ENCODE data around the gene ROBO4.

The ROBO4 gene

GRCh38 chr11:124891373-124891861 is 6.2 kb downstream of the ROBO4 start:
- no peak for DNase-seq
- POLR2A ChIA-PET, result interaction anchor here (1.5 kb wide), 1 partner anchor 15 kb away, joined by 4 read pairs; no protein-coding TSS in a partner anchor
- CTCF ChIA-PET, result interaction anchor here (1.2 to 5.3 kb wide), 6 partner anchors 10 to 26 kb away, joined by 3 to 39 read pairs (median 4); partner anchors contain the start of gene ROBO3

GRCh38 chr11:124890683-124891372 is 6.8 kb downstream of the ROBO4 start:
- H3K27ac ChIP-seq (ENCODE audit: insufficient read depth in 1 of 2, low read depth in 1 of 2, low read length in 2 of 2, poor library complexity in 1 of 2, severe bottlenecking in 2 of 2), result no peak overlapping the region
- no peaks in the 10 kb centered on the region for H3K9me3 ChIP-seq (ENCODE audit: control extremely low read depth in 1 of 5, control insufficient read depth in 4 of 5, insufficient read depth in 2 of 5, low read depth in 1 of 5, low read length in 4 of 5)
- H3K27me3 ChIP-seq (replicated peaks in 2 of 5; ENCODE audit: control insufficient read depth in 4 of 5, insufficient read depth in 5 of 5, low read length in 4 of 5), result no peaks in the 10 kb centered on the region
- peaks cover 2 to 29% (median 13%) of the 10 kb centered on the region in 4 experiments for H3K4me1 ChIP-seq (ENCODE audit: control extremely low read depth in 1 of 4, control insufficient read depth in 4 of 4, insufficient read depth in 4 of 4, low read length in 3 of 4)
- peaks cover 0 to 66% (median 11%) of the 10 kb centered on the region in 4 experiments for H3K36me3 ChIP-seq (ENCODE audit: control insufficient read depth in 4 of 4, insufficient read depth in 4 of 4, low read length in 3 of 4)
- WGBS (ENCODE audit: insufficient coverage), result 100% methylated on average over 6 of the region's 9 CpGs
- no peak for DNase-seq
- no peak overlapping the region for H3K4me3 ChIP-seq (ENCODE audit: control insufficient read depth in 1 of 7, extremely low read depth in 1 of 7, insufficient read depth in 4 of 7, low read depth in 2 of 7, low read length in 6 of 7)
- ChIA-PET CTCF (interaction anchor here (1.1 to 5.3 kb wide), 5 partner anchors 9 to 24 kb away, joined by 3 to 39 read pairs (median 4); no protein-coding TSS in a partner anchor), POLR2A (interaction anchor here (1.5 kb wide), 1 partner anchor 14 kb away, joined by 4 read pairs; no protein-coding TSS in a partner anchor)

More at GRCh38 chr11:124891373-124891861, 6.2 kb downstream of the ROBO4 start:
- no peaks in the 10 kb centered on the region for H3K9me3 ChIP-seq (ENCODE audit: control extremely low read depth in 1 of 5, control insufficient read depth in 4 of 5, insufficient read depth in 2 of 5, low read depth in 1 of 5, low read length in 4 of 5)
- peaks cover 2 to 35% (median 16%) of the 10 kb centered on the region in 4 experiments for H3K4me1 ChIP-seq (ENCODE audit: control extremely low read depth in 1 of 4, control insufficient read depth in 4 of 4, insufficient read depth in 4 of 4, low read length in 3 of 4)
- 96% methylated on average over 12 of the region's 12 CpGs for WGBS (ENCODE audit: insufficient coverage)
- H3K36me3 ChIP-seq (ENCODE audit: control insufficient read depth in 4 of 4, insufficient read depth in 4 of 4, low read length in 3 of 4), result peaks cover 0 to 64% (median 11%) of the 10 kb centered on the region in 4 experiments
- H3K27me3 ChIP-seq (replicated peaks in 2 of 5; ENCODE audit: control insufficient read depth in 4 of 5, insufficient read depth in 5 of 5, low read length in 4 of 5), result no peaks in the 10 kb centered on the region
- no peak overlapping the region for H3K4me3 ChIP-seq (ENCODE audit: control insufficient read depth in 1 of 7, extremely low read depth in 1 of 7, insufficient read depth in 4 of 7, low read depth in 2 of 7, low read length in 6 of 7)
- no peak overlapping the region for H3K27ac ChIP-seq (ENCODE audit: insufficient read depth in 1 of 2, low read depth in 1 of 2, low read length in 2 of 2, poor library complexity in 1 of 2, severe bottlenecking in 2 of 2)

GRCh38 chr11:124890151-124890550 is 7.5 kb downstream of the ROBO4 start:
- peaks cover 2 to 26% (median 13%) of the 10 kb centered on the region in 4 experiments for H3K4me1 ChIP-seq (ENCODE audit: control extremely low read depth in 1 of 4, control insufficient read depth in 4 of 4, insufficient read depth in 4 of 4, low read length in 3 of 4)
- no peaks in the 10 kb centered on the region for H3K27me3 ChIP-seq (replicated peaks in 2 of 5; ENCODE audit: control insufficient read depth in 4 of 5, insufficient read depth in 5 of 5, low read length in 4 of 5)
- peaks cover 0 to 68% (median 12%) of the 10 kb centered on the region in 4 experiments for H3K36me3 ChIP-seq (ENCODE audit: control insufficient read depth in 4 of 4, insufficient read depth in 4 of 4, low read length in 3 of 4)
- CTCF ChIA-PET, result interaction anchor here (1.1 to 5.3 kb wide), 4 partner anchors 9 to 23 kb away, joined by 3 to 39 read pairs (median 4); no protein-coding TSS in a partner anchor
- 100% methylated on average over 1 of the region's 2 CpGs for whole genome bisulfite sequencing (ENCODE audit: insufficient coverage)
- DNase-seq, result no peak
- no peak overlapping the region for H3K4me3 ChIP-seq (ENCODE audit: control insufficient read depth in 1 of 7, extremely low read depth in 1 of 7, insufficient read depth in 4 of 7, low read depth in 2 of 7, low read length in 6 of 7)
- H3K27ac ChIP-seq (ENCODE audit: insufficient read depth in 1 of 2, low read depth in 1 of 2, low read length in 2 of 2, poor library complexity in 1 of 2, severe bottlenecking in 2 of 2), result no peak overlapping the region
- POLR2A ChIA-PET, result interaction anchor here (1.5 kb wide), 1 partner anchor 14 kb away, joined by 4 read pairs; no protein-coding TSS in a partner anchor
- no peaks in the 10 kb centered on the region for H3K9me3 ChIP-seq (ENCODE audit: control extremely low read depth in 1 of 5, control insufficient read depth in 4 of 5, insufficient read depth in 2 of 5, low read depth in 1 of 5, low read length in 4 of 5)

- POLR2A ChIA-PET, result interaction anchor here (1.5 kb wide), 1 partner anchor 13 kb away, joined by 4 read pairs; no protein-coding TSS in a partner anchor
- Histone ChIP-seq H3K9me3 (ENCODE audit: control extremely low read depth in 1 of 5, control insufficient read depth in 4 of 5, insufficient read depth in 2 of 5, low read depth in 1 of 5, low read length in 4 of 5) (no peaks in the 10 kb centered on the region), H3K4me3 (ENCODE audit: control insufficient read depth in 1 of 7, extremely low read depth in 1 of 7, insufficient read depth in 4 of 7, low read depth in 2 of 7, low read length in 6 of 7) (no peak overlapping the region), H3K27ac (ENCODE audit: insufficient read depth in 1 of 2, low read depth in 1 of 2, low read length in 2 of 2, poor library complexity in 1 of 2, severe bottlenecking in 2 of 2) (no peak overlapping the region), H3K36me3 (ENCODE audit: control insufficient read depth in 4 of 4, insufficient read depth in 4 of 4, low read length in 3 of 4) (peaks cover 0 to 68% (median 13%) of the 10 kb centered on the region in 4 experiments), H3K4me1 (ENCODE audit: control extremely low read depth in 1 of 4, control insufficient read depth in 4 of 4, insufficient read depth in 4 of 4, low read length in 3 of 4) (peaks cover 2 to 21% (median 13%) of the 10 kb centered on the region in 4 experiments), H3K27me3 (replicated peaks in 2 of 5; ENCODE audit: control insufficient read depth in 4 of 5, insufficient read depth in 5 of 5, low read length in 4 of 5) (no peaks in the 10 kb centered on the region)
- WGBS (ENCODE audit: insufficient coverage), result 94% methylated on average over 2 of the region's 2 CpGs
- CTCF ChIA-PET, result interaction anchor here (1.1 to 3.9 kb wide), 5 partner anchors 9 to 23 kb away, joined by 3 to 14 read pairs (median 4); partner anchors contain the start of gene ROBO4
- no peak for DNase-seq
Observed at GRCh38 chr11:124889191-124890091, 8.2 kb downstream of the ROBO4 start.

- WGBS (ENCODE audit: insufficient coverage), result 100% methylated on average over 2 of the region's 3 CpGs
- Histone ChIP-seq H3K36me3 (ENCODE audit: control insufficient read depth in 4 of 4, insufficient read depth in 4 of 4, low read length in 3 of 4) (peaks cover 3 to 62% (median 16%) of the 10 kb centered on the region in 4 experiments), H3K4me3 (ENCODE audit: control insufficient read depth in 1 of 7, extremely low read depth in 1 of 7, insufficient read depth in 4 of 7, low read depth in 2 of 7, low read length in 6 of 7) (no peak overlapping the region), H3K27me3 (replicated peaks in 2 of 5; ENCODE audit: control insufficient read depth in 4 of 5, insufficient read depth in 5 of 5, low read length in 4 of 5) (no peaks in the 10 kb centered on the region), H3K9me3 (ENCODE audit: control extremely low read depth in 1 of 5, control insufficient read depth in 4 of 5, insufficient read depth in 2 of 5, low read depth in 1 of 5, low read length in 4 of 5) (no peaks in the 10 kb centered on the region), H3K4me1 (ENCODE audit: control extremely low read depth in 1 of 4, control insufficient read depth in 4 of 4, insufficient read depth in 4 of 4, low read length in 3 of 4) (peaks cover 2 to 9% (median 6%) of the 10 kb centered on the region in 4 experiments), H3K27ac (ENCODE audit: insufficient read depth in 1 of 2, low read depth in 1 of 2, low read length in 2 of 2, poor library complexity in 1 of 2, severe bottlenecking in 2 of 2) (no peak overlapping the region)
- no peak for DNase-seq
- ChIA-PET CTCF (interaction anchor here (1.0 to 3.9 kb wide), 4 partner anchors 10 to 125 kb away, joined by 3 to 14 read pairs (median 4); no protein-coding TSS in a partner anchor), POLR2A (interaction anchor here (1.2 kb wide), 1 partner anchor 11 kb away, joined by 3 read pairs; no protein-coding TSS in a partner anchor)
Observed at GRCh38 chr11:124887667-124888013, 10.0 kb downstream of the ROBO4 start.

- H3K9me3 ChIP-seq (ENCODE audit: control extremely low read depth in 1 of 5, control insufficient read depth in 4 of 5, insufficient read depth in 2 of 5, low read depth in 1 of 5, low read length in 4 of 5), result no peaks in the 10 kb centered on the region
- peaks cover 0 to 9% (median 2%) of the 10 kb centered on the region in 4 experiments for H3K4me1 ChIP-seq (ENCODE audit: control extremely low read depth in 1 of 4, control insufficient read depth in 4 of 4, insufficient read depth in 4 of 4, low read length in 3 of 4)
- H3K36me3 ChIP-seq (ENCODE audit: control insufficient read depth in 4 of 4, insufficient read depth in 4 of 4, low read length in 3 of 4), result peaks cover 3 to 63% (median 17%) of the 10 kb centered on the region in 4 experiments
- 100% methylated on average over 4 of the region's 12 CpGs for WGBS (ENCODE audit: insufficient coverage)
- no peak for DNase-seq
- CTCF ChIA-PET, result interaction anchor here (1.0 to 3.9 kb wide), 3 partner anchors 9 to 18 kb away, joined by 3 to 14 read pairs (median 6); no protein-coding TSS in a partner anchor
- H3K4me3 ChIP-seq (ENCODE audit: control insufficient read depth in 1 of 7, extremely low read depth in 1 of 7, insufficient read depth in 4 of 7, low read depth in 2 of 7, low read length in 6 of 7), result no peak overlapping the region
- no peak overlapping the region for H3K27ac ChIP-seq (ENCODE audit: insufficient read depth in 1 of 2, low read depth in 1 of 2, low read length in 2 of 2, poor library complexity in 1 of 2, severe bottlenecking in 2 of 2)
- POLR2A ChIA-PET, result interaction anchor here (1.2 kb wide), 1 partner anchor 11 kb away, joined by 3 read pairs; no protein-coding TSS in a partner anchor
- H3K27me3 ChIP-seq (replicated peaks in 2 of 5; ENCODE audit: control insufficient read depth in 4 of 5, insufficient read depth in 5 of 5, low read length in 4 of 5), result no peaks in the 10 kb centered on the region
Observed at GRCh38 chr11:124886978-124887666, 10.5 kb downstream of the ROBO4 start.

Measured in common myeloid progenitor, CD34-positive (primary cell).